HepG2 (cell line): ENCODE measurements around the gene ANTKMT. TPM values are rescaled to one million over a fixed set of nuclear protein-coding genes. Genes with fewer than 3 reads are reported as not detected.

Experiments used
- ATAC-seq: fragments of 200-7000 bp; cut with Tn5 transposase; 3 replicates; pipeline ENCODE4 v1.9.1; 2020; ENCODE audit warnings: mild to moderate bottlenecking, moderate library complexity
- BruUV-seq: library from RNA; stranded (reverse); fragments of 400-500 nt; replicated peaks from 2 replicates; lab custom pipeline; 2021; lab: Mats Ljungman, UMichigan
- CTCF ChIA-PET: fragments of 300-600 bp; formaldehyde crosslinking; extraction: SDS; loops from one replicate; lab custom pipeline; 2021; ENCODE audit warnings: low total read pairs, inconsistent platforms, low intra/inter-chr PET ratio; lab: Yijun Ruan, JAX
- POLR2A ChIA-PET: fragments of 350-600 bp; sonication (Branson Sonifier 250); formaldehyde crosslinking; loops from one replicate; lab custom pipeline; 2020; ENCODE audit warnings: antibody characterized with exemption, inconsistent platforms; lab: Yijun Ruan, JAX
- DNase-seq: peaks from one replicate; pipeline ENCODE4 v3.0.0-alpha.2; 2015; ENCODE audit warnings: low spot score
- FAIRE-seq: peaks from 3 replicates; lab custom pipeline; 2011; peaks lifted over from hg19 to GRCh38; lab: Jason Lieb, UNC
- H2AFZ ChIP-seq: one replicate; pipeline ENCODE4 v1.6.1; 2011; ENCODE audit warnings: low read length, inconsistent platforms
- H3K27ac ChIP-seq: fragments of 300-600 bp; 3 replicates; pipeline ENCODE4 v1.8.0; 2011; ENCODE audit warnings: mixed run types, mild to moderate bottlenecking, mixed read lengths, low read length, inconsistent platforms; ENCODE audit not compliant: insufficient read depth; ENCODE audit errors: extremely low read length
- H3K27me3 ChIP-seq, 2 experiments: fragments of 200-600 bp in 1 of 2; 2 replicates in 1 of 2; 3 replicates in 1 of 2; pipeline versions ENCODE4 v1.6.0 to v1.8.0; 2011; ENCODE audit warnings: low read length in 2 of 2, mild to moderate bottlenecking in 2 of 2, moderate library complexity in 2 of 2, inconsistent platforms in 1 of 2; ENCODE audit not compliant: insufficient read depth in 2 of 2, control insufficient read depth in 1 of 2
- H3K36me3 ChIP-seq, 2 experiments: fragments of 200-600 bp in 1 of 2; replicated peaks in 1 of 2; 2 replicates in 1 of 2; 3 replicates in 1 of 2; pipeline versions ENCODE4 v1.5.1 to v1.8.0; 2011; ENCODE audit warnings: low read length in 2 of 2, inconsistent platforms in 1 of 2; ENCODE audit not compliant: insufficient read depth in 2 of 2, control insufficient read depth in 1 of 2
- H3K4me1 ChIP-seq: 2 replicates; pipeline ENCODE4 v1.5.1; 2012; ENCODE audit warnings: low read length, inconsistent platforms; ENCODE audit not compliant: insufficient read depth
- H3K4me2 ChIP-seq: 2 replicates; pipeline ENCODE4 v1.6.0; 2011; ENCODE audit warnings: low read depth, low read length, inconsistent platforms
- H3K4me3 ChIP-seq, 3 experiments: fragments of 200-600 bp in 1 of 3; sonication (generic), shearing (Covaris generic) in 1 of 3; replicated peaks in 1 of 3; 2 replicates each; pipeline ENCODE4 v1.5.1; 2011 to 2016; ENCODE audit warnings: low read length in 3 of 3, inconsistent platforms in 2 of 3, low read depth in 2 of 3, mild to moderate bottlenecking in 2 of 3, control low read depth in 1 of 3, mixed read lengths in 1 of 3; ENCODE audit not compliant: insufficient read depth in 1 of 3
- H3K79me2 ChIP-seq: one replicate; pipeline ENCODE4 v1.6.1; 2011; ENCODE audit warnings: low read length, inconsistent platforms; ENCODE audit not compliant: insufficient read depth
- H3K9ac ChIP-seq: 2 replicates; pipeline ENCODE4 v1.6.0; 2011; ENCODE audit warnings: mild to moderate bottlenecking, low read depth, low read length, inconsistent platforms; ENCODE audit not compliant: insufficient read depth
- H3K9me3 ChIP-seq: 2 replicates; pipeline ENCODE4 v1.5.1; 2012; ENCODE audit warnings: mild to moderate bottlenecking, low read length
- H4K20me1 ChIP-seq: 2 replicates; pipeline ENCODE4 v1.6.0; 2011; ENCODE audit warnings: inconsistent platforms, mild to moderate bottlenecking, low read length, moderate library complexity; ENCODE audit not compliant: insufficient read depth
- AGO1 ChIP-seq: fragments of 200-400 bp; formaldehyde crosslinking; IDR thresholded peaks from 2 replicates; pipeline ENCODE4 v1.6.1; 2017; ENCODE audit warnings: mild to moderate bottlenecking, low read depth, low read length, moderate library complexity; ENCODE audit not compliant: poor library complexity, severe bottlenecking
- ARNTL ChIP-seq: sonication (generic); formaldehyde crosslinking; IDR thresholded peaks from 2 replicates; pipeline ENCODE4 v1.4.0; 2020; ENCODE audit warnings: mild to moderate bottlenecking, missing genetic modification reagents
- BRF2 ChIP-seq: sonication (generic); formaldehyde crosslinking; IDR thresholded peaks from 2 replicates; pipeline ENCODE4 v1.8.1; 2022; ENCODE audit warnings: mild to moderate bottlenecking, missing genetic modification reagents
- JDP2 ChIP-seq: sonication (generic); formaldehyde crosslinking; IDR thresholded peaks from 2 replicates; pipeline ENCODE4 v1.8.1; 2022; ENCODE audit warnings: missing genetic modification reagents, borderline replicate concordance
- NFIC ChIP-seq: IDR thresholded peaks from 2 replicates; pipeline ENCODE4 v1.6.1; 2012; ENCODE audit warnings: mild to moderate bottlenecking, low read length, inconsistent platforms
- REL ChIP-seq: sonication (generic); formaldehyde crosslinking; conservative IDR thresholded peaks from 2 replicates; pipeline ENCODE4 v1.8.0; 2022; ENCODE audit warnings: mild to moderate bottlenecking, missing genetic modification reagents, moderate library complexity
- SRF ChIP-seq: IDR thresholded peaks from 2 replicates; pipeline ENCODE4 v1.6.1; 2011; ENCODE audit warnings: mild to moderate bottlenecking, low read depth, low read length, moderate library complexity
- YY1 ChIP-seq: IDR thresholded peaks from 2 replicates; pipeline ENCODE4 v1.6.1; 2011; ENCODE audit warnings: low read length, low read depth, moderate library complexity, mild to moderate bottlenecking; ENCODE audit not compliant: insufficient read depth, insufficient replicate concordance
- ZFX ChIP-seq: sonication (generic); formaldehyde crosslinking; IDR thresholded peaks from 2 replicates; pipeline ENCODE4 v1.4.0; 2020; ENCODE audit warnings: mild to moderate bottlenecking, low read depth, missing genetic modification reagents, moderate library complexity
- ZNF501 ChIP-seq: sonication (generic); formaldehyde crosslinking; IDR thresholded peaks from 2 replicates; pipeline ENCODE4 v1.5.1; 2020; ENCODE audit warnings: mild to moderate bottlenecking, moderate library complexity, missing genetic modification reagents
- ZNF670 ChIP-seq: sonication (generic); formaldehyde crosslinking; IDR thresholded peaks from 2 replicates; pipeline ENCODE4 v1.8.0; 2022; ENCODE audit warnings: mild to moderate bottlenecking, missing genetic modification reagents, borderline replicate concordance
- WGBS: methylation state at CpG from one replicate; pipeline ENCODE4 v1.1.6; 2017; ENCODE audit warnings: low lambda C conversion rate; 5-methylcytosine and 5-hydroxymethylcytosine counted together
- in situ Hi-C: cut with HindIII; loops from 2 replicates; pipeline ENCODE4 v1.10.0; 2017; ENCODE audit warnings: low pct_unique_long_range_greater_than_20kb; ENCODE audit not compliant: extremely low pct_ligation_motif_present
- intact Hi-C: fragments of 100-400 bp; cut with micrococcal nuclease; formaldehyde crosslinking; loops from one replicate; pipeline ENCODE4 v1.10.0; 2022; ENCODE audit not compliant: unreplicated experiment
- polyA plus RNA-seq, 8 experiments: library from polyadenylated mRNA; depleted of rRNA in 3 of 8; stranded (reverse) in 7 of 8; unstranded in 1 of 8; fragments of >200 nt; fragmentation: Illumina TruSeq in 4 of 8; extraction: Trizol in 4 of 8; gene quantifications; 2 replicates each; pipeline versions ENCODE4 v1.2.1 to v1.2.3, GENCODE V29; 2011 to 2016; ENCODE audit warnings: low read depth in 4 of 8, missing spikeins in 1 of 8, mixed read lengths in 1 of 8; ENCODE audit not compliant: insufficient read depth in 1 of 8
- total RNA-seq, 5 experiments: library from RNA; depleted of rRNA; stranded (reverse); fragments of >200 nt; fragmentation: Illumina TruSeq; extraction: Trizol; gene quantifications; 2 replicates each; pipeline ENCODE4 v1.2.3, GENCODE V29; 2016; ENCODE audit warnings: low read depth in 1 of 5

The ANTKMT gene
- total and polyA plus RNA-seq, 2 of the 13 experiments (the other 11 are each of a cell fraction or from before 2014, with no cell fraction given): 7.5 to 47.8 TPM

GRCh38 chr16:680625-680945 lies 40.4 kb upstream of the ANTKMT start:
- no peak for FAIRE-seq
- CTCF ChIA-PET: interaction anchor here (0.8 kb wide), 1 partner anchor 13 kb away, joined by 3 read pairs; the partner anchor contains the start of gene RHOT2

More at GRCh38 chr16:680625-680945, 40.4 kb upstream of the ANTKMT start:
- H3K36me3 ChIP-seq: peaks cover 8 to 17% of the 10 kb centered on the region in 2 experiments; a peak in 4 of 5 replicates
- no CpG with 5 or more reads among the region's 38 CpGs for WGBS
- POLR2A ChIA-PET: interaction anchor here (0.8 to 4.4 kb wide), 9 partner anchors 9 to 44 kb away, joined by 3 to 34 read pairs (median 6); partner anchors contain the start of genes ANTKMT, METRN, METTL26 and RHOT2
- peak overlapping the region; percentile 72 to 88 (median 85) for H3K4me3 ChIP-seq
- intact Hi-C loops: no loop called here
- ATAC-seq: no peak
- H2AFZ ChIP-seq: no peak overlapping the region
- H3K9ac ChIP-seq: peak overlapping the region; percentile 82
- H3K9me3 ChIP-seq: no peaks in the 10 kb centered on the region
- no peaks in the 10 kb centered on the region; a peak in 1 of 5 replicates for H3K27me3 ChIP-seq
- peak overlapping the region; percentile 80 for H3K4me2 ChIP-seq
- no peak for DNase-seq
- H3K79me2 ChIP-seq: peaks cover 16% of the 10 kb centered on the region
- peak overlapping the region; percentile 76 for H3K27ac ChIP-seq
- H4K20me1 ChIP-seq: 0 out of 2 replicates have a peak, but pooled peaks cover 3% of the 10 kb centered on the region
- peaks cover 35% of the 10 kb centered on the region for H3K4me1 ChIP-seq
- in situ Hi-C loops: no loop called here
- BruUV-seq: no TSS peak
- TF ChIP-seq JDP2 (CRISPR knock-in tag) (no peak), BRF2 (CRISPR knock-in tag) (0 out of 2 replicates have a peak, but pooled peaks have one; percentile 12), ZNF501 (CRISPR knock-in tag) (no peak), REL (0 out of 2 replicates have a peak, but pooled peaks have one; percentile 31), ZNF670 (0 out of 2 replicates have a peak, but pooled peaks have one; percentile 16), YY1 (no peak), ZFX (CRISPR knock-in tag) (0 out of 2 replicates have a peak, but pooled peaks have one; percentile 4), NFIC (no peak), AGO1 (peak; percentile 45), SRF (no peak), ARNTL (no peak)
